GM18499 (cell line): ENCODE measurements around the gene DOCK8.

Experiments used
- ATAC-seq: cut with Tn5 transposase; IDR thresholded peaks from one replicate; pipeline ENCODE4 v1.9.1; 2021; ENCODE audit warnings: moderate number of reproducible peaks; ENCODE audit not compliant: insufficient read depth, unreplicated experiment

The DOCK8 gene

GRCh38 chr9:479971-480350 lies 265.3 kb downstream of the DOCK8 start:
- no peak for ATAC-seq

GRCh38 chr9:482739-483138 lies 268.1 kb downstream of the DOCK8 start:
- ATAC-seq: no peak

GRCh38 chr9:486156-486555 lies 271.5 kb downstream of the DOCK8 start:
- no peak for ATAC-seq

- ATAC-seq: no peak
Measured at GRCh38 chr9:487429-487828, 272.8 kb downstream of the DOCK8 start.

- no peak for ATAC-seq
Measured at GRCh38 chr9:488448-488847, 273.8 kb downstream of the DOCK8 start.

- no peak for ATAC-seq
Measured at GRCh38 chr9:489198-490197, 274.8 kb downstream of the DOCK8 start.

GRCh38 chr9:494764-495163 lies 280.1 kb downstream of the DOCK8 start:
- no peak for ATAC-seq

GRCh38 chr9:495739-496138 lies 281.1 kb downstream of the DOCK8 start:
- no peak for ATAC-seq

GRCh38 chr9:503326-503725 lies 288.7 kb downstream of the DOCK8 start:
- no peak for ATAC-seq

GRCh38 chr9:503881-504852 lies 289.5 kb downstream of the DOCK8 start, which contains the start of gene KANK1:
KANK1 (plus strand) TSS chr9:504695.
- ATAC-seq: peak; percentile 61

GRCh38 chr9:504921-505740 lies 290.5 kb downstream of the DOCK8 start:
- ATAC-seq: peak; percentile 23

- no peak for ATAC-seq
Measured at GRCh38 chr9:505741-506059, 291.0 kb downstream of the DOCK8 start.

- ATAC-seq: no peak
Measured at GRCh38 chr9:506281-506680, 291.6 kb downstream of the DOCK8 start.

- no peak for ATAC-seq
Measured at GRCh38 chr9:511861-512260, 297.2 kb downstream of the DOCK8 start.

- ATAC-seq: no peak
Measured at GRCh38 chr9:512555-513272, 298.0 kb downstream of the DOCK8 start.
